SH-SY5Y (cell line): ENCODE data around the gene CD164L2.

Source experiments
- GATA2 ChIP-seq: IDR thresholded peaks from 2 replicates; pipeline ENCODE4 v1.6.1; 2011; ENCODE audit warnings: mild to moderate bottlenecking, low read depth, low read length
- GATA3 ChIP-seq: IDR thresholded peaks from 2 replicates; pipeline ENCODE4 v1.6.1; 2011; ENCODE audit warnings: low read depth, mild to moderate bottlenecking, low read length, moderate library complexity

GRCh38 chr1:27358038-27358927 lies 24.9 kb downstream of the CD164L2 start:
- TF ChIP-seq GATA2 (no peak), GATA3 (no peak)
